ENCODE results near the gene KDELR1.

DNA sequence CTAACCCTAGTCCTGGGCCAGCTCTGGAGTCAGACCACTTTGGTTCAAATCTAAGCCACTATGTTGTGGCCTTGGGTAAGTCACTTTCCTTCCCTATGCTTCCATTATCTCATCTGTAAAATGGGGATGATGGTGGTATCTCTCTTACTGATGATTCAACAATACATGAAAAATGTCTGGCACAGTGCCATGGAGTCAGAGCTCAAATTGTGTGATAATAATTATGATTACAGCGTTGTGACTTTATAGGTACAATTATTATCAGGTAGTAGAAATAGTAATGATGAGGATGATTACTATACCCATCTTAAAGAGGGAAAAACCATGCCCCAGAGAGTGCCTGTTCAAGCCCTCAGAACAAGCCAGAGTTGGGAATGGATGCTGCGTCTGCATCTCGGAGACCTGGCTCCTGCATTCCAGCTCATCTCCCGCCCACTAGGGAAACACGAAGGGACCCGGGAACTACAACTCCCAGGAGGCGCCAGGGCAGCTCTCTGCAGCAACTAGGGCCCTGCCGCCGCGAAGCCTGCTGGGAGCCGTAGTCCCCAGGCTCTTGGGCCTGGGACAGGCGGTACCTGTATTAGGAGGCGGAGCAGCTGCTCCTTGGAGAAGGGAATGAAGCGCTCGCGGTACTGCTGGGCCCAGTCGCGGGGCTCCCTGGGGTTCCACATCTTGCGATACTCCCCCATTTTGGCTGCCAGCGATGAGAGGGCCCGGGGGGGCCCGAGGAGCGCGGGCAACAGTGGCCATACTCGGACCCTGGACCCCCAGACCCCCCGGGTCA is 28.4 kb downstream of the KDELR1 start:
- TF ChIP-seq CTCF (IDR thresholded peaks at IDR 0.05) (peak in 2 of 4 experiments; percentile 1 to 14), POLR2AphosphoS5 (IDR thresholded peaks at IDR 0.05) (no peak), POLR2A (IDR thresholded peaks at IDR 0.05) (peak in 1 of 2 donors; percentile 32)

Data from gastroesophageal sphincter (tissue), 3 donors.